Right kidney (tissue), 1 donor: ENCODE measurements around the gene UBAC2.

Experiments used
- DNase-seq: peaks from one replicate; pipeline ENCODE4 v3.0.0-alpha.2; 2016

Gene UBAC2

GRCh38 chr13:99295488-99296252 is 95.0 kb downstream of the UBAC2 start:
- DNase-seq: no peak

DNA sequence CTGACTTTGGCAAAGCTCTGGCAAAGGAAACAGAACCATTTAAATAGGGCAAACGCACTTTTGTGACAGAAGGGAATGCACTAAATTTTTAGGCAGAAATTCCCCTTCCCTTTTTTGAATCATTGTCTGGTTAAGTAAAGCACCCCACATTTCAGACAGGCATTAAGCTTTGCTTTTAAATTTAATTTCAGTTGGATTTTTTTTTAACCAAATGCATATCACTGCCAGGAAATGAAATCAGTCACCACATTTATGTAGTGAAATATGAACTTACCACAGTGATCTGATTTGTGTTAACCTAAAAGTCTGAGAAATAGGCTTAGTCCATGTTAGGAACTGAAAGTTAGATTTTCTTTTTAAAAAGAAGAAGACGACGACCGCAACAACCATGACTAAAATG is 95.7 kb downstream of the UBAC2 start:
- no peak for DNase-seq

DNA sequence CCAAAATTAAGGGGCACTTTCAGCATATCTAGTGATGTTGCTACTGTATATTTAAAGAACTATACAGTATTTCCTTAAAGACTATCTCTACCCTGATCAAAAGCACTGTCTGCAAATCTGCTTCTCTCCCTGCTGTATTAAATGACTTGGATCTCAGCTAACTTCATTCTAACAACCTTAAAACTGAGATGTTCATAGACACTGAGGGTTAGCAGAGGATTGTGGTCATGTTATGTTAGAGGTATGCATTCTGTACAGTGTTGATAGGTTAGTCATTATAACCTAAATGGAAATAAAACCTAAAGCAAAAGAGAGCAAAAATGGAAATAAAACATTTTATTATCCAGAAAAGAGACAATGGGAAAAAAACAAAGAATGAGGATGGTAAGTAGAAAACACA is 96.7 kb downstream of the UBAC2 start:
- DNase-seq: no peak

DNA sequence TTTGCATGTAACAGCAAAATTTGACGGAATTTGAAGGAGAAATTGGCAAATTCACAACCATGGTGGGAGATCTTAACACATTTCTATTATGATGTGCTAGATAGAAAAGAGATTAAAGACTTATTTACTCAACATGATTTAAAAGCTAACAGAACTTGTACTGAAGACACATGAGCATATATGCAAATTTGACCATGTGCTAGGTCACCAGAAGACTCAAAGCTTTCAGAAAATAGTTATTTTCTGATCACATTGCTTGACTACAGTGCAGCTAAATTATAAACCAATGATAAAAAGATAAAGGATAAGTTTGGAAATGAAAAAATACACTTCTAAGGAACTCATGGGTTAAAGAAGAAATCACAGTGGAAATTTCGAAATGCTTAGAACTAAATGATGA is 97.4 kb downstream of the UBAC2 start:
- no peak for DNase-seq

DNA sequence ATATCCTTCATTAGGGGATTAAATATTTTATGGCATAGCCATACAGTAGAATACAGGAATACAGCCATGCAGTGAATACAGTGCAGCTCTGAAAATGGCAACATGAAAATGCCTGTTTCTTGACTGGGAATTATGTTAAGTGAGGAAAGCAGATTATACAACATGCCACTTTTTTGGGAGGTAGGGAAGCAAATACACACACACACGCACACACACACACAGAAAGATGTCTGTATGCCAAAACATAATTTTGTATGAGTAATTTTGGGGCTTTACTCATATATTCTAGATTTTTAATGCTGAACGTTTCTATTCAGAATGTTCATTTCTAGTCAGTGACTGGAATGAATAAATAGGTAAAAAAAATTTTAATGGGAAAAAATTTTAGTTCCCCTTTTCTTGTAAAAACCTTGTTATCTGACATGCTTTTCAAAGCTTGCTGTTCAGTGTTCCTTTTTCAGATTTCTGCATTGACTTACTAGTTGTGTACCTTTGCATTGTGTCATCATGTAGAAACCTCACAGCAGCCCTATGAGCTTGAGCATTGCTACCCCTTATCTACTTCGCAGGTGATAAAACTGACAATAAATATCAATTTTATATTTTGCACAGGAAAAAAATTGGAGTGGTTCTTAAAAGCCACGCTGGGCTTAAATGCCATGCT is 98.7 kb downstream of the UBAC2 start:
- no peak for DNase-seq

- DNase-seq: no peak
These were observed 99.3 kb downstream of the UBAC2 start for GRCh38 chr13:99299920-99300341.

GRCh38 chr13:99301056-99301838 is 100.6 kb downstream of the UBAC2 start:
- no peak for DNase-seq

DNA sequence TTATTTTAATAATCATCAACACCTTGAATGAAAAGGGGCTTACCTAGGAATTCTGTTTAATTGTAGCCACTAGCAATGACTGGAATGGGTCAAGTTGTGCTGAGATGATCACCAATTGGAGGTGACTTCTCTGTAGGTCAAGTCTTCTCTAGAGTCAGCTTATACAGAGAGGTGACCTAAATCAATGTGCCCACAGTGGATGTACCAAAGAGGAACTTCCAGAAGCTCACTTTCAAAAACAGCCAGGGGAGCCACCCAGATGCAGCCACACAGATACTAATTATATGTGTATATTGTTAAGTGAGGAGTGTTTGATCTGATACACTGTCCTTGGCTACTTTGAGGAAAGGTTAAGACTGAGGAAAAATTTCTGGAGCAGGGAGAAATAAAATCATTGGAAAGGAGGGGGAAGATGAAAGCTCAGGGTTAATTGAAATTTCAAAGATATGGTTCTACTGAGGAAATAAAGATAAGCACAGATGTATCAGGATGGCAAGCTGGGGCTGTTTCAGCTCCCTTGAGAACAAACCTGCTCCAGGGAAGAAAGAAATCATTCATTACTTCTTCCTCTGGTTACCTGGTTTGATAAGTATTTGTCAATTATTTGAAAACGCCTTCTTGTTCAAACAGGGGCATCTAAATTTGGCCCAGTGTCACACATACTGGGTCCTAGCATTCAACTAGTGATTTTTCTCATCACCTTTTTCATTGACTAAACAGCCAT is 101.4 kb downstream of the UBAC2 start:
- no peak for DNase-seq

DNA sequence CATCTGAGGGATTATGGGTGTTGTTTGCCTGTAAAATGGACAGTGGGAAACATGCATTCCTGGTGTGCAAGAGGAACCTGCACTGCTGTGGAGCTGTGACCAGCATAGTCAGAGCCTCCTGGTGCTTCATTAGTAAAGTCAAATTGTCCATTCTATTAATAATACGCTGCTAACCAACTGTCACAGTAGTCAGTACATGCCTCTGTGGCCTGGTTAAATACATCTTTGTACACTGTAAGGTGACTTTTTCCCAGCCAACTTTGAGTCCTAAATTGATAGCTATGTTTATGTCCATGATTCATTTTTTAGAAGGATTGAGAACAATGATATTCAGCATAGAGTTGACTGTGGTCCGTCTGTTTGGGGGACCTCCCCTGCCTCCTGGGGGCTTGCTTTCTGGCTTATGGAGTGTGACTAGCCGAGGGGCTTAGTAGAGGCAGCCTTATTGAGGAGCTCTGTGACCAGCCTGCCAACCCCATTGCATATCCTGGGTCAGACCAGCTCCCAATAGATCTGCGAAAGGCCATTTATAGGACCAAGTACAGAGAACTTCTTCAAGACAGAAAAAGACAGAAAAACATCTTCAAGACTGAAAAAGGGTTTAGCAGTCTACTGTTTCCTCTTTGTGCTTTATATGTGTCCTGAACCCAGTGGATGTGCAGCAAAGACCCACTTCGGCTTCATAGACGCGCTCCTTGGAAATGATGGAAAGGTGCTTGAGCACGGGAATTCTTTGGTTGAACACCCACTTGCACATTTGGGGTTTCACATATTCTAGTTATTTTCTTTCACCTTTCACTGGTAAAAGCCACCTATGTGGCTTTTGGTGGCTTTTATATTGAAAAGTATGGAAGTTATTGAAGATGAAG is 102.2 kb downstream of the UBAC2 start:
- no peak for DNase-seq

DNA sequence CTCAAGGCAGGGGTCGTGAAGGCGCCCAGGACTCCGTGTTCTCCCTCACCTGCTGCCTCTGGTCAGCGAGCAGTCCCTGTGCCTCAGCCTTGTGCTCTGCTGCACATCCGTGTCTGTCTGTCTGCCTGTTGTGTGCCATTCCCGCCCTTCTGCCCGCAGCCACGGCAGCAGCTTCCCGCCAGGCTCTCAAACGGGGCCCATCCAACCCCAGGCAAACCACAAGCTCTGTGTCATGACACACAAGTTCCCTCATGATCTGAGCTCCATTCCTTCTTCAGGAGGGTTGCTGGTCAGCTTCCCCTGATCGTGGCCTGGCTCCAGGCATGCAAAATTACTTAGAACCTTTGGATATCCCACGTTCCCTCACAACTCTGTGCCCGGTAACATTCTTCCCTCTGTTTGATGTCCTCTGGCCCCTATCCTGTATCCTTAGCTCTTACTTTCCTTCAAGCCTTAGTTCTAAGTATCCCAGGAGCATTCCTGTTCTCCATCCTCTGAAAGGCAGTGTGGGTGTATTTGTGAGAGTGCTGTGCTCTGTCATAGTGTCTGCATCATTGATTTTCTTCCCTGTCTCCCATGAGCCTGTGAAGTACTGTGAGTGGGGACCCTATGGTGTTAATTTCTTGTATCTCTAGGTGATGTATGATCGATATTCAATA is 103.3 kb downstream of the UBAC2 start:
- no peak for DNase-seq

DNA sequence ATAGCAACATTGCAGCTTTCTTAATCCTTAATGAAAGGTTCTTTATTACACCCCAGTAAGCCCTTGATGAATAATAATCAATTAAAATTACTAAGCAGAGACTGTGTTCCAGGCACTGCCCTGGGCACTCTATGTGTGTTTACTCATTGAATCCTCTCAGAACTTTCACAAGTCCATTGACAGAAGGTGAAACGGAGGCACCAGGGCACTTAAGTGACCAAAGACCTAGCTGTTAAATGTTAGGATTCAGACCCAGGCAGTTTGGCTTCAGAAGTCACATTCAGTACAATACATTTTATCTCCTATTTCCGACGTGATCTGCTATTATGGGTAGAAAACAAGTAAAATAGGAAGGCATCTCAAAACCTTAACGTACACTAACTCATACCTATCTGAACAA is 103.9 kb downstream of the UBAC2 start:
- no peak for DNase-seq

- DNase-seq: no peak
These were observed 104.5 kb downstream of the UBAC2 start for GRCh38 chr13:99305158-99305557.

DNA sequence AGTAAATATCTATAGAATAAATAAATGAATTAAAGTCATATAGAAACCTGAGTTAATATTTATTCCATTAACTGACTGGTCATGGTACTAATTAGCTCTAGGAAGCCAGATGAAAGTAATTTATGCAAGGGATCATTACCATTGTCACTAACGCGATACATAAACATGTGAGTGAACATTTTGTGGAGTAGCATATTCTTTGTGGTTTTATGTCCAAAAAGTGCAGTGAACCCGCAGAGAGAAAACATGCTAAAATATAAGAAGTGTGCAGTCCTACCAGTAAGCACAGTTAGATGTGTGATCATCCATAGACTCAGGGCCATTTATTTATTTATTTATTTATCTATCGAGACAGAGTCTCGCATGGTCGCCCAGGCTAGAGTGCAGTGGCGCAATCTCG is 104.9 kb downstream of the UBAC2 start:
- DNase-seq: no peak

DNA sequence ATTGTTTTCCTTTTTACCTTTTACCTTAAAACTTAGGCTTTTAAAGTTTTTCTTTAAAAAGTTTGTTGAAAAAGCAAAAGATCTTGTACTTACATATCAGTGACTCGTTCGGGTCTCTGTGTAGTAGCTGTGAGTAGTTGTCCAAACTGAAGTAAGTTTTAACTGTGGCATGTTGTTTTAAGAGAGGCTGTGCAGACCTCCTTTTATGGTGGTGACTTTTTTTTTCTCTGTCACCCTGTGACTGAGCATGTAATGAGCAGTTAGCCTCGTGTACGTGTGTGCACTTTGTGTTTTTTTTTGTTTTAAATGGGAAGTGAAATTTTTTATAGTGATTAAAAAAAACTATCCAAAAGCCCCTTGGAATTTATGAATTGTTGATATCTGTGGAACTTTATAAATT is 106.6 kb downstream of the UBAC2 start, which contains the start of gene GPR183:
Gene GPR183 (minus strand): TSS at position 153 of the 400 bp plus-strand sequence. CDS start 11,254 bp downstream, outside the sequence.
- no peak for DNase-seq

- DNase-seq: no peak
These were observed 107.1 kb downstream of the UBAC2 start for GRCh38 chr13:99307648-99308339.

DNA sequence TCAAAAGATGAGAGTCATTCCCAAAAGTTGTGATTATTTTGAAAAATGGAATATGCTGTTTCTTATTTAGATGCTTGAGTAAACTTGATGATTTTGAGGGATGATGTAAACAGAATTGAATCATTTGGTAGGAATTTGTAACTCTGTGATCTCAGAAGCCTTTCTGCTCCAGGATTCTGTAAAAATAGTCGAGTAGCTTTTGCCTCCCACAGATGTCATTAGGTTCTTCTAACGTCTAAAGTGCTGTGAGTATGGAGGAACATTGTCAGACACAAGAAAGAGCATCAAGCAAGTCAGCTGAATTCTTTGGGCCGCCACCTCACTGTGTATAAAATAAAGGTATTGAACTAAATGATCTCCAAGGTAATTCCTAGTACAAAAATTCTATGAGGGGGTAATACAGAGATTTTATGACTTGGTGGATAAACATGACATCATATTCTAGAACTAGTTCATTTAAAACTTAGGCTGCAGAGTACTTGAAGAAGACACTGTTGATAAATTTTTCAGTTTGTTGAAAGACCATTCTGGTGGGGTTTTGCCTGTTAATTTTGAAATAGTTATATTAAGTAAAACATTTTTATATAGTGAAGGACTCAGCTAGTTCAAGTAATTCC is 107.9 kb downstream of the UBAC2 start:
- DNase-seq: no peak

GRCh38 chr13:99310382-99311031 is 109.9 kb downstream of the UBAC2 start:
- no peak for DNase-seq

GRCh38 chr13:99311137-99311536 is 110.5 kb downstream of the UBAC2 start:
- DNase-seq: no peak
